Keratinocyte (primary cell): Measurements from ENCODE around the gene CELF2.

Experiments used
- EZH2 ChIP-seq: IDR thresholded peaks from one replicate; pipeline ENCODE4 v1.6.1; 2012; ENCODE audit warnings: inconsistent platforms, mild to moderate bottlenecking, low read length, moderate library complexity
- TF ChIP-seq, protein P1 (sequence below), 3 experiments: IDR thresholded peaks in 1 of 3; conservative IDR thresholded peaks in 1 of 3; optimal IDR thresholded peaks in 1 of 3; 2 replicates in 2 of 3; 3 replicates in 1 of 3; pipeline versions ENCODE3 to v1.5.1; 2011; ENCODE audit warnings: low read length in 3 of 3, mild to moderate bottlenecking in 3 of 3, moderate library complexity in 2 of 3, control low read depth in 1 of 3, inconsistent platforms in 1 of 3; ENCODE audit not compliant: insufficient read depth in 2 of 3; ENCODE audit errors: extremely low read depth in 1 of 3

DNA sequence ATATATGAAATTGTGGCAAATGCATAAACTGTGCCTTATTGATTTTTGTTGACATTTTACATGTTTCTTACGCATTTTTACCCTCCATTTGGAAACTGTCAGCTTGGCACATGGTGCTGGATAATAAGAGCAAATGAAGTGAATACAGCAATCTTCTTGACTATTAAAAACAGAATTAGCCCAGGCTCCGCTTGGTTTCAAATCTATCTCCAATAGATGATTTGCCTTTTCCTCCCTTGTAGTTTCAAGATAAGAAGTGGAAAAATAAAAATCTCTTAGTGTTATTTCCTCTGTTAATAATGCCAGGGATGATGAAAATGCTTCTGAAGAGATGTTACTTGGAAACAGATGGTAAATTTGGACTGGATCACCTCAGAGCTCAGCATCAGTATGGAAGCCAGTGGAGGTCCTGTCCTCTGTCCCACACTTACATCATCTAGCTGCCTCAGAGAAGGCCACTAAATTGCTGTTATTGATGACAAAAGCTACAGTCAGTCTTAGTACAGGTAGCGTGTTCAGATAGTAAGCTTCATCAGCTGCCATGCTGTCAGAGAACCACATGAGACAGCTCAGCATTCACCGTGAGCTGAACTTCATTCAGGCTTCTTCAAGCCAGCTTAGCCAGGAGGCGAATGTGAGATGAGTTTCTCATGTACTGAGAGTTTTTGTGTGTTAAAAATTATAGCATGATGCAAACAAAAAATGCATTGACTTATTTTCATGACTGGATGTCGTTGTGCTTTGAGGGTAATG is 246.8 kb downstream of the CELF2 start:
- TF ChIP-seq, protein P1, sequence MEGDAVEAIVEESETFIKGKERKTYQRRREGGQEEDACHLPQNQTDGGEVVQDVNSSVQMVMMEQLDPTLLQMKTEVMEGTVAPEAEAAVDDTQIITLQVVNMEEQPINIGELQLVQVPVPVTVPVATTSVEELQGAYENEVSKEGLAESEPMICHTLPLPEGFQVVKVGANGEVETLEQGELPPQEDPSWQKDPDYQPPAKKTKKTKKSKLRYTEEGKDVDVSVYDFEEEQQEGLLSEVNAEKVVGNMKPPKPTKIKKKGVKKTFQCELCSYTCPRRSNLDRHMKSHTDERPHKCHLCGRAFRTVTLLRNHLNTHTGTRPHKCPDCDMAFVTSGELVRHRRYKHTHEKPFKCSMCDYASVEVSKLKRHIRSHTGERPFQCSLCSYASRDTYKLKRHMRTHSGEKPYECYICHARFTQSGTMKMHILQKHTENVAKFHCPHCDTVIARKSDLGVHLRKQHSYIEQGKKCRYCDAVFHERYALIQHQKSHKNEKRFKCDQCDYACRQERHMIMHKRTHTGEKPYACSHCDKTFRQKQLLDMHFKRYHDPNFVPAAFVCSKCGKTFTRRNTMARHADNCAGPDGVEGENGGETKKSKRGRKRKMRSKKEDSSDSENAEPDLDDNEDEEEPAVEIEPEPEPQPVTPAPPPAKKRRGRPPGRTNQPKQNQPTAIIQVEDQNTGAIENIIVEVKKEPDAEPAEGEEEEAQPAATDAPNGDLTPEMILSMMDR (optimal IDR thresholded peaks at IDR 0.05 in 1 of 3, IDR thresholded peaks at IDR 0.05 in 1 of 3, conservative IDR thresholded peaks at IDR 0.05 in 1 of 3; ENCODE audit: extremely low read depth in 1 of 3, insufficient read depth in 2 of 3, low read length in 3 of 3), result no peak
- no peak for TF ChIP-seq EZH2
